Liver (tissue), 9 donors: ENCODE measurements around the gene DIAPH2. TPM values are rescaled to one million over a fixed set of nuclear protein-coding genes. Genes with fewer than 3 reads are reported as not detected.

ENCODE experiments used
- DNase-seq: peaks from one replicate; pipeline ENCODE4 v3.0.0-alpha.2; 2017; ENCODE audit warnings: low spot score
- H3K27ac ChIP-seq, 2 donors: one replicate each; pipeline ENCODE4 v1.7.0; 2013; ENCODE audit warnings: inconsistent platforms in 2 of 2, low read length in 2 of 2, control low read depth in 1 of 2, low read depth in 1 of 2, mild to moderate bottlenecking in 1 of 2
- H3K27me3 ChIP-seq, 4 donors: one replicate each; pipeline versions ENCODE4 v1.6.1 to v1.7.0; 2013; ENCODE audit warnings: low read length in 3 of 4, inconsistent platforms in 1 of 4, mild to moderate bottlenecking in 1 of 4, moderate library complexity in 1 of 4; ENCODE audit not compliant: control insufficient read depth in 4 of 4, insufficient read depth in 4 of 4
- H3K36me3 ChIP-seq, 4 donors: one replicate each; pipeline versions ENCODE4 v1.6.1 to v1.7.0; 2013; ENCODE audit warnings: low read length in 3 of 4, mild to moderate bottlenecking in 3 of 4, low read depth in 1 of 4, moderate library complexity in 1 of 4; ENCODE audit not compliant: control insufficient read depth in 4 of 4, insufficient read depth in 3 of 4
- H3K4me1 ChIP-seq, 4 donors: one replicate each; pipeline versions ENCODE4 v1.6.1 to v1.7.0; 2013; ENCODE audit warnings: low read length in 3 of 4, mild to moderate bottlenecking in 3 of 4, moderate library complexity in 1 of 4; ENCODE audit not compliant: control insufficient read depth in 4 of 4, insufficient read depth in 4 of 4
- H3K4me3 ChIP-seq, 3 donors: one replicate each; pipeline versions ENCODE4 v1.6.1 to v1.7.0; 2013; ENCODE audit warnings: low read length in 3 of 3, control low read depth in 1 of 3, low read depth in 1 of 3, mild to moderate bottlenecking in 1 of 3
- H3K9ac ChIP-seq, 2 donors: one replicate each; pipeline ENCODE4 v1.7.0; 2013; ENCODE audit warnings: low read length in 2 of 2, mild to moderate bottlenecking in 2 of 2, moderate library complexity in 2 of 2, control low read depth in 1 of 2, low read depth in 1 of 2
- H3K9me3 ChIP-seq, 4 donors: one replicate each; pipeline versions ENCODE4 v1.6.1 to v1.7.0; 2013; ENCODE audit warnings: low read length in 3 of 4; ENCODE audit not compliant: control insufficient read depth in 4 of 4
- EGR1 ChIP-seq, 2 donors: IDR thresholded peaks; 2 replicates each; pipeline ENCODE4 v1.6.1; 2016 to 2018; ENCODE audit warnings: antibody characterized with exemption in 2 of 2, low read depth in 2 of 2
- FOXA1 ChIP-seq: IDR thresholded peaks from 2 replicates; pipeline ENCODE4 v1.6.1; 2016; ENCODE audit warnings: antibody characterized with exemption
- FOXA2 ChIP-seq: IDR thresholded peaks from 2 replicates; pipeline ENCODE4 v1.6.1; 2016; ENCODE audit warnings: antibody characterized with exemption
- GABPA ChIP-seq, 2 donors: IDR thresholded peaks in 1 of 2; conservative IDR thresholded peaks in 1 of 2; 2 replicates each; pipeline ENCODE4 v1.6.1; 2016; ENCODE audit warnings: antibody characterized with exemption in 2 of 2, mild to moderate bottlenecking in 1 of 2, moderate library complexity in 1 of 2
- HNF4A ChIP-seq, 2 donors: conservative IDR thresholded peaks; 2 replicates each; pipeline ENCODE4 v1.6.1; 2016; ENCODE audit warnings: antibody characterized with exemption in 2 of 2, mild to moderate bottlenecking in 2 of 2
- HNF4G ChIP-seq: IDR thresholded peaks from 2 replicates; pipeline ENCODE4 v1.6.1; 2016; ENCODE audit warnings: antibody characterized with exemption
- JUND ChIP-seq, 2 donors: IDR thresholded peaks; 2 replicates each; pipeline ENCODE4 v1.6.1; 2016; ENCODE audit warnings: antibody characterized with exemption in 2 of 2
- NR2F2 ChIP-seq: IDR thresholded peaks from 2 replicates; pipeline ENCODE4 v1.6.1; 2016; ENCODE audit warnings: antibody characterized with exemption
- RXRA ChIP-seq, 2 donors: IDR thresholded peaks; 2 replicates each; pipeline ENCODE4 v1.6.1; 2017 to 2018; ENCODE audit warnings: antibody characterized with exemption in 2 of 2, mild to moderate bottlenecking in 1 of 2
- SP1 ChIP-seq: IDR thresholded peaks from 2 replicates; pipeline ENCODE4 v1.6.1; 2018; ENCODE audit warnings: antibody characterized with exemption, mild to moderate bottlenecking
- TAF1 ChIP-seq: conservative IDR thresholded peaks from 2 replicates; pipeline ENCODE4 v1.6.1; 2016; ENCODE audit warnings: antibody characterized with exemption, mild to moderate bottlenecking
- YY1 ChIP-seq: IDR thresholded peaks from 2 replicates; pipeline ENCODE4 v1.6.1; 2016; ENCODE audit warnings: antibody characterized with exemption, mild to moderate bottlenecking
- WGBS: extraction: QIAGEN DNeasy Blood & Tissue Kit; methylation state at CpG from one replicate; pipeline ENCODE4 v1.1.7; 2013; 5-methylcytosine and 5-hydroxymethylcytosine counted together
- polyA plus RNA-seq, 2 donors: library from polyadenylated mRNA; stranded (reverse) in 1 of 2; unstranded in 1 of 2; fragments of 200-250 nt in 1 of 2; fragments of >200 nt in 1 of 2; fragmentation: Nextera tagmentation in 1 of 2; extraction: Ambion mirVana in 1 of 2; gene quantifications; one replicate each; pipeline versions ENCODE4 v1.2.1 to v1.2.3, GENCODE V29; 2013 to 2015
- total RNA-seq, 2 donors: library from RNA; depleted of rRNA; stranded (reverse); fragments of >200 nt; gene quantifications; one replicate each; pipeline ENCODE4 v1.2.3, GENCODE V29; 2014
- TF ChIP-seq, protein P1 (sequence below): IDR thresholded peaks from 2 replicates; pipeline ENCODE4 v1.6.1; 2016; ENCODE audit warnings: antibody characterized with exemption, mild to moderate bottlenecking
- TF ChIP-seq, protein P2 (sequence below): fragments of 150-350 bp; IDR thresholded peaks from 2 replicates; pipeline ENCODE4 v1.5.1; 2017; ENCODE audit warnings: improper control_type of control experiment, low read depth, low read length; ENCODE audit not compliant: missing input control
- TF ChIP-seq, protein P3 (sequence below): IDR thresholded peaks from 2 replicates; pipeline ENCODE4 v1.6.1; 2016; ENCODE audit warnings: antibody characterized with exemption
- donor health status: healthy.
- donor health status: healthy.
- donor health status: healthy.
- donor health status: healthy.
- donor health status: healthy.

The DIAPH2 gene
- total and polyA plus RNA-seq, 4 donors: 2.7 to 16.6 (median 5.3) TPM

DNA sequence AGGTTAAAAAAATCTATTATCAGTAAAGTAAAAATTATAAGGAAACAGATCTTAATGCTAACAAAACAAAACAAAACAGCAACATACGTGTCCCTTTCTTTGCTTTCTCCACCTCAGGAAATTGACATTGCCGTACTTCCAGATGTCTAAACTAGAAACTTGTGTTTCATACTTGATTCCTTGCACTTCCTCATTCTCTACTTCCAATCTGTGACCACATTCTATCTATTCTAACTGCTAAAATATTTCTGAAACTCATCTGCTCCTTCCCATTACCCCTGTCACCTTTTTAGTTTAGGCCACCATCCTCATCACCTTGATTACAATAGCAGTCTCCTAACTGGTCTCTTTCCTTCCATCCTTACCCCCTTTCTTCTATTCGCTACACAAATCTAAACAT, 176.6 kb downstream of the DIAPH2 start:
- no peak for DNase-seq
- Histone ChIP-seq H3K9me3 (no peaks in the 10 kb centered on the region), H3K27me3 (no peaks in the 10 kb centered on the region), H3K36me3 (no peaks in the 10 kb centered on the region), H3K9ac (no peak overlapping the region), H3K4me1 (no peaks in the 10 kb centered on the region), H3K4me3 (no peak overlapping the region), H3K27ac (no peak overlapping the region)
- 83% methylated on average over 3 of the region's 3 CpGs for WGBS
- no peak for TF ChIP-seq JUND (IDR thresholded peaks at IDR 0.05)
- TF ChIP-seq, protein P1, sequence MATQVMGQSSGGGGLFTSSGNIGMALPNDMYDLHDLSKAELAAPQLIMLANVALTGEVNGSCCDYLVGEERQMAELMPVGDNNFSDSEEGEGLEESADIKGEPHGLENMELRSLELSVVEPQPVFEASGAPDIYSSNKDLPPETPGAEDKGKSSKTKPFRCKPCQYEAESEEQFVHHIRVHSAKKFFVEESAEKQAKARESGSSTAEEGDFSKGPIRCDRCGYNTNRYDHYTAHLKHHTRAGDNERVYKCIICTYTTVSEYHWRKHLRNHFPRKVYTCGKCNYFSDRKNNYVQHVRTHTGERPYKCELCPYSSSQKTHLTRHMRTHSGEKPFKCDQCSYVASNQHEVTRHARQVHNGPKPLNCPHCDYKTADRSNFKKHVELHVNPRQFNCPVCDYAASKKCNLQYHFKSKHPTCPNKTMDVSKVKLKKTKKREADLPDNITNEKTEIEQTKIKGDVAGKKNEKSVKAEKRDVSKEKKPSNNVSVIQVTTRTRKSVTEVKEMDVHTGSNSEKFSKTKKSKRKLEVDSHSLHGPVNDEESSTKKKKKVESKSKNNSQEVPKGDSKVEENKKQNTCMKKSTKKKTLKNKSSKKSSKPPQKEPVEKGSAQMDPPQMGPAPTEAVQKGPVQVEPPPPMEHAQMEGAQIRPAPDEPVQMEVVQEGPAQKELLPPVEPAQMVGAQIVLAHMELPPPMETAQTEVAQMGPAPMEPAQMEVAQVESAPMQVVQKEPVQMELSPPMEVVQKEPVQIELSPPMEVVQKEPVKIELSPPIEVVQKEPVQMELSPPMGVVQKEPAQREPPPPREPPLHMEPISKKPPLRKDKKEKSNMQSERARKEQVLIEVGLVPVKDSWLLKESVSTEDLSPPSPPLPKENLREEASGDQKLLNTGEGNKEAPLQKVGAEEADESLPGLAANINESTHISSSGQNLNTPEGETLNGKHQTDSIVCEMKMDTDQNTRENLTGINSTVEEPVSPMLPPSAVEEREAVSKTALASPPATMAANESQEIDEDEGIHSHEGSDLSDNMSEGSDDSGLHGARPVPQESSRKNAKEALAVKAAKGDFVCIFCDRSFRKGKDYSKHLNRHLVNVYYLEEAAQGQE: no peak
- no peak for TF ChIP-seq YY1
- TF ChIP-seq EGR1 (IDR thresholded peaks at IDR 0.05; ENCODE audit: low read depth in 2 of 2): no peak
- TF ChIP-seq, protein P2, sequence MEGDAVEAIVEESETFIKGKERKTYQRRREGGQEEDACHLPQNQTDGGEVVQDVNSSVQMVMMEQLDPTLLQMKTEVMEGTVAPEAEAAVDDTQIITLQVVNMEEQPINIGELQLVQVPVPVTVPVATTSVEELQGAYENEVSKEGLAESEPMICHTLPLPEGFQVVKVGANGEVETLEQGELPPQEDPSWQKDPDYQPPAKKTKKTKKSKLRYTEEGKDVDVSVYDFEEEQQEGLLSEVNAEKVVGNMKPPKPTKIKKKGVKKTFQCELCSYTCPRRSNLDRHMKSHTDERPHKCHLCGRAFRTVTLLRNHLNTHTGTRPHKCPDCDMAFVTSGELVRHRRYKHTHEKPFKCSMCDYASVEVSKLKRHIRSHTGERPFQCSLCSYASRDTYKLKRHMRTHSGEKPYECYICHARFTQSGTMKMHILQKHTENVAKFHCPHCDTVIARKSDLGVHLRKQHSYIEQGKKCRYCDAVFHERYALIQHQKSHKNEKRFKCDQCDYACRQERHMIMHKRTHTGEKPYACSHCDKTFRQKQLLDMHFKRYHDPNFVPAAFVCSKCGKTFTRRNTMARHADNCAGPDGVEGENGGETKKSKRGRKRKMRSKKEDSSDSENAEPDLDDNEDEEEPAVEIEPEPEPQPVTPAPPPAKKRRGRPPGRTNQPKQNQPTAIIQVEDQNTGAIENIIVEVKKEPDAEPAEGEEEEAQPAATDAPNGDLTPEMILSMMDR: no peak

DNA sequence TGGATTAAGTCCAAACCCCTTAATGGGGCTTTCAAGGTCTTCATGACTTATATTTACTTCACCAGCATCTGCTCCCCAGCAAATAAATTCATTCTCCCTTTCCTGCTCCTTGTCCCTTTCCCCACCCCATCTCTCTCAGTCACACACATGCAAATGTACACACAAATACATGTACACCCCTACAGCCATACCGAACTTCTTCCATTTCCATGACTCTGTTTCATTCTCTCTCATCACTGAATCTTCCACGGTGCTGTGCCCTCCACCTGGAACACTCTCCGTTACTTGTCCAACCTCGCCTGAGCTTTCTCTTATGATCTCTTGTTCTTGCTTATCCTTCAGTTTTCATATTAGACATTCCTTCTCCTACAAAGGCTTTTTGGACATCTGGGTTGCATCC, 177.0 kb downstream of the DIAPH2 start:
- Histone ChIP-seq H3K9ac (no peak overlapping the region), H3K4me1 (no peaks in the 10 kb centered on the region), H3K27ac (no peak overlapping the region), H3K36me3 (no peaks in the 10 kb centered on the region), H3K9me3 (no peaks in the 10 kb centered on the region), H3K27me3 (no peaks in the 10 kb centered on the region), H3K4me3 (no peak overlapping the region)
- no peak for DNase-seq
- TF ChIP-seq JUND (IDR thresholded peaks at IDR 0.05): no peak
- TF ChIP-seq HNF4G: no peak
- TF ChIP-seq TAF1: no peak
- no peak for TF ChIP-seq NR2F2
- TF ChIP-seq FOXA2: no peak
- TF ChIP-seq, protein P3, sequence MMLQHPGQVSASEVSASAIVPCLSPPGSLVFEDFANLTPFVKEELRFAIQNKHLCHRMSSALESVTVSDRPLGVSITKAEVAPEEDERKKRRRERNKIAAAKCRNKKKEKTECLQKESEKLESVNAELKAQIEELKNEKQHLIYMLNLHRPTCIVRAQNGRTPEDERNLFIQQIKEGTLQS: no peak
- TF ChIP-seq RXRA (IDR thresholded peaks at IDR 0.05): no peak
- TF ChIP-seq FOXA1: no peak
- TF ChIP-seq SP1: no peak
- 99% methylated on average over 4 of the region's 4 CpGs for WGBS

DNA sequence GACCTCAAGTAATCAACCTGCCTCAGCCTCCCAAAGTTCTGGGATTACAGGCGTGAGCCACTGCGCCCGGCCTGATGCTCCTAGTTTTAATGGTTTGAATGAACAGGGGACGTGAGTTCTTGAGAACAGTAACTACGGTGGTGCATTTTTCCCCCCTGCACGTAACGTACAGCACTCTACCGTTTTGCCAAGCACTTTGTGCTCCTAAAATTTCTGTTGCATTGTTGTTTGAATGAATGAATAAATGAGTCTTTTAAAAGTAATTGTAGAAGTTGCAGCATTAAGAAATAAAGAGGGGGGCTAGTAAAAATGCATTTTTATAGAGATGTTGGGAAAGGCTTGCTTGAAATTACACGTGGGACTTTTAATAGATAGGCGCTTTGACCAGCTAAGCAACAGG, 199.0 kb downstream of the DIAPH2 start, which contains the start of gene RPA4:
Gene RPA4 (plus strand): TSS at position 301 of the 400 bp plus-strand sequence. CDS start 403 bp downstream, outside the sequence.
- H3K9ac ChIP-seq: no peak within 1 kb of the TSS
- H3K9me3 ChIP-seq: peaks cover 0 to 2% (median 0%) of the 10 kb centered on the region in 4 donors
- WGBS: 98% methylated on average over 10 of the region's 10 CpGs
- H3K27ac ChIP-seq: no peak within 1 kb of the TSS
- H3K4me1 ChIP-seq: no peaks in the 10 kb centered on the region
- no peaks in the 10 kb centered on the region for H3K27me3 ChIP-seq
- DNase-seq: no peak
- no peak within 1 kb of the TSS for H3K4me3 ChIP-seq
- H3K36me3 ChIP-seq: peaks cover 0 to 8% (median 3%) of the 10 kb centered on the region in 4 donors
- TF ChIP-seq JUND (IDR thresholded peaks at IDR 0.05) (no peak), EGR1 (IDR thresholded peaks at IDR 0.05; ENCODE audit: low read depth in 2 of 2) (no peak), YY1 (no peak), GABPA (IDR thresholded peaks at IDR 0.05 in 1 of 2, conservative IDR thresholded peaks at IDR 0.05 in 1 of 2) (no peak), SP1 (no peak), HNF4A (conservative IDR thresholded peaks at IDR 0.05) (no peak)
- TF ChIP-seq, protein P2: no peak
- TF ChIP-seq, protein P1: no peak
- TF ChIP-seq, protein P3: no peak
